ENCODE data around the gene PACSIN2.

PACSIN2 gene

DNA sequence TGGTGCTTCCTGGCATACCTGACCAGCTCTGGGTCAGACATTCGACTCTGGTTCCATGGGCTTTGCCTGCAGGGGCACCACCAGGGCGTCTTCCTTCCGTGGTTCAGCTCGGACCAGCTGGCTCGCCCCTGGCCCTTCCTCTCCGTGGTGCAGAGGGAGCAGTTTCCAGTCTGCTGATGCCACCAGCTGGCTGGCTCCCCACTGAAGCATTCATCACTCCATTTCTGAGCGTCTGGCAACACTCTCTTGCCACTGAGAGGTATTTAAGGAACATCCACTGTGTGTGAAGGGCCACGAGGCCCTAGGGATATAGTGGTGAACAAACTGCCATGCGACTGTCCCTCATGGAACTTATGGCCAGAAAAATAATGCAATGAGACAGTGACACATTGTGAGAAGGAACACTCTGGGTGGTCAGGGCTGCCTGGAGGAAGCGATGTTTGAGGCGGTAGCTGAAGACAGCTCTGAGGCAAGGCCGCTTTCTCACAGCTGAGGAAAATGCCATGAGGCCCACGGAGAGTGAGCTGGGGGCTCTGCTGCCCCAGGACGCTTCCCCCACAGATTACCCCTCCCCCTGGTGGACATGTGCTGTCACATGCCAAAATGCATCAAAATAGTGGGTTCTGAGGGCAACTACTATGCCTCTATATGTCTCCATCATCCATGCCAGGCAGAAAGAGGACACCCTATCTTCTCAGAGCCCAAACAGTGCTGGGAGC, 113.0 kb downstream of the PACSIN2 start:
- DNase-seq: no peak

GRCh38 chr22:42897960-42898359, 117.0 kb downstream of the PACSIN2 start:
- DNase-seq: no peak

DNA sequence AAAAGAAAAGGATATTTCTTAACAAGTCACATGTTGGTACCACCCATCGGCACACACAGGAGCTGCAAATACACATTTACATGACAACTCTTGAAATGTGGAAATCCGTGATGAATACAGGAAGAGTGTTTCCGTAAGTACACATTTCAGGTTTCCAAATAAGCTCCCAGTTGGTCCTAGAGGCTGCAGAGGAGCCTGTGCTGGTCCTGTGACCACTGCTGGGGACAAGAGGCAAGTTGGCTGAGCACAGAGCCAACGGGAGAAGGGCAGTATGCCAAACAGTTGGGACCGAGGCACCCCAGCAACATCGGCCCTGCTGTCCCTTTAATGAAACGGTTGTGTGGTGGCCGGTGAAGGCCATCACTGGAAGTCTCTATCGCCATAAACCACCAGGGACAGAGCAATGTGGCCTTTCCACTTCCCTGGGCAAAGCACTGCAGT, 119.4 kb downstream of the PACSIN2 start:
- no peak for DNase-seq

DNA sequence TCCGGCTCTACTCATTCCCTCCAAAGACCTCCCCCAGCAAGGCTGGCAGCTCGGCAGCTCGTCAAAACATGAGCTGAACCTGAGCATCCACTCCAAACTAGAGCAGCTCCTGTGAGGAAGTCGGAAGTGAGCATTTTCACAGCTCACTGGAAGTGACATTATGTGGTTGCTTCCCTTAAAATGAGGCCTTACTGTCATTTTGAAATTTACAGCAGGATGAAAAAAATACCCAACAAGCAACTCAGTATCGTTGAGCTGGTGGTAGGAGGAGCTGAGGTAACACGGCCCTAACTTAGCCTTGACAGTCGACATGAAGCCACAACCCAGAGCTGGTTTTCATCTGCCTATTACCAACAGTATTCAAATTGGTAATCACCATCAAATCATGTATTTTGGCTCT, 119.9 kb downstream of the PACSIN2 start:
- no peak for DNase-seq

DNA sequence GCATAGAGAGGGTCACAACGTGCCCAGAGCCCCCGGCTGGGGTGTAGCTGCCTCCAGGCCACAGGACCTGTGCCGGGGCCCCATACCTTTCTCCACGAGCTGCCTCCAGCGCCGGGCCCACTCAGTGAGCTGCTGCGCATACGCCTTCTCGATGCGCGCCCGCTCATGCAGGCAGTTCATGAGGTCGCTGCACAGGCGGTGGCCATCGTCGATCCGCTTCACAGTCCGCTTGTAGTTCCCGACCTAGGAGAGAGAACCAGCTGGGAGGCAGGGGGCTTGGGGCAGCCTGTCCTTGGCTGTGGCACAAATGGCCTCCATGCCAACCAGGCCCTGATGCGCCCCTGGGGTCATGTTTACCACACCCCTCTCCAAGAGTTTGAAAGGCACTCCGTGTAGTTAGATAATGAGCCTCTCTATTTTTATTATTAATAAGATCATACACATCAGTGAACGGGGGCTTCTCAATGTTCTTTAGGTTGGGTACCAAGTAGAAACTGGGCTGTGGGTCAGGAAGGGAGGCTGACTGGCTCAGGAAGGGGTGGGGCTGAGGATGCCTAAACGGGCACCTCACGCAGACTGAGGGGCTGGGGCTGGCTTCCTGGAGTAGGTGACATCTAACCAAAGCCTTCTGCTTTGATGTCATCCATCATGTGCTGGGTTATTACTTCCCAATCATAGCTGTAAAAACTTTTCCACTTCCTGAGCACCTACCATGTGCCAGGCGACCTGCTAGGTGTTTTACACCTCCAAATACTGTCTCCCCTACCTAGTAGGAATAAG, 121.4 kb downstream of the PACSIN2 start:
- no peak for DNase-seq

DNA sequence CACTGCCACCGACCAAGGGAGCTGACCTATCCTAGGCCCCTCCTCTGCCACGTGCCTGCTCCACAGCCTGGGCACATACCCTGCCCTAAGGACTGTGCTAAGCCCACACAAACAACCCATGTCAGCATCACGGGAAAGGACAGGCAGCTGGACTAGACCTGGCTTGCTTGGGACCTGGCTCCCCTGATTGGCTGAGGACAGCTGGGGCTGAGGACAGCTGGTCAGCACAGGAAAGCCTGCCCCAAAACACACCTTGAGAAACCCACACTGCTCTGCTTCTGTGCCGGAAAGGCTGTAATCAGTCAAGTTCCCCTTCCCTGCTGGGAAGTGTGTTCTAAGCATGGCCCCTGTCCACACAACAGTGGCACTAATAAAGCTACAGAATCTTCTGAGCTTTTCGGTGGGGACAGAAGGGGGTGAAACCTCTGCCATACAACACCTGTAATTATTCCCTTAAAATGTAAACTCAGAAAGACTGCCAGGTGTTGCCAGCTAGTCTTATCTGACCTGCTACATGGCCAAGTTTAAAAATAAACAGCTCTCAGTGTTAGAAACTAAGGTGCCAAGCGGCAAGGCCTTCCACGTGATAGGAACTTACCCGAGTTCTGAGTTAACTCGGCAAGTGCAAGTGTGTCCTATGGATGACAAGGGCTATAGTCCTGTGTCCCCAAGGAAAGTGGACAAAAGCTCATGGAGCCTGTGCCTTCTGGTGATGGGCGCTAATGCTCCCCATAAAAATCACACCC, 122.2 kb downstream of the PACSIN2 start:
- DNase-seq: no peak

DNA sequence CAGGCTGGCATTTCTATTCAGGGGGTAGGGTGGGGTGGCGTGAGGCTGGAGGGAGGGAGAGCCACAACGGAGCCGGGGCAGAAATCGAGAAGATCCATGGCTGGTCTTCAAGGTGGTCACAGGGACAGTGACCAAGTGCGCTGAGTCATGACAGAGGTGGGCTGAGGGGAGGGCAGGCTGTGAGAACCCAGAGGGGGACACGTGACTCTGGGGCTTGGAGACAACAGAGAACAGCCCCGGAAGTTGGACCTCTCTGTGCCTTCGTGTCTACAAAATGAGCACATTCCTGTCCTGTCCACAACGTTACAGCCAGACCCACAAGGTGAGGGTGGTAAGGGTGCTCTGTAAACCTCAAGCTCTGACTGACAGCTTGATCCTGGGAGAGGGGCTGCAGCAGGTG, 122.8 kb downstream of the PACSIN2 start:
- DNase-seq: no peak

- no peak for DNase-seq
These were observed 123.3 kb downstream of the PACSIN2 start for GRCh38 chr22:42891696-42892095.

- DNase-seq: no peak
These were observed 123.9 kb downstream of the PACSIN2 start for GRCh38 chr22:42891008-42891407.

- DNase-seq: no peak
These were observed 125.6 kb downstream of the PACSIN2 start for GRCh38 chr22:42889304-42889703.

- DNase-seq: no peak
These were observed 127.1 kb downstream of the PACSIN2 start for GRCh38 chr22:42887523-42888507.

DNA sequence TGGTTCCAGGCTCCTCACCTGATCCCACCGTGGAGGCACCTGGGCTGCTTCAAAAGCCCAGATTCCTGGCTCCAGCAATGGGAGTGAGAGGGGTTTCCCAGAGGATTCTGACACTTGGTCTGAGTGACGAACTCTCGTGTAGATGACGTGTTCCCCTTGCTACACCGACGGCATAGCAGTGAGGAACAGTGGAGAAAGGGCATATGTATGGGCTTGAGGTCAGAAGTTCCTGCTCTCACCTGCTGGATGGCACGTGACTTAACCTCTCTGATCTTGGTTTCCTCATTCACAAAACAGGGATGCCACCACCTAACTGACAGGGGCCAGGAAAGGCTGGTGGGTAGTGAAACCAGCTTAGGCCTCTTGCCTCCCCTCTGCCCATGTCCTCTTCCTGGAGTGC, 127.8 kb downstream of the PACSIN2 start:
- no peak for DNase-seq

- DNase-seq: no peak
These were observed 129.5 kb downstream of the PACSIN2 start for GRCh38 chr22:42885446-42885845.

GRCh38 chr22:42884616-42885375, 130.2 kb downstream of the PACSIN2 start:
- DNase-seq: no peak

- DNase-seq: no peak
These were observed 131.0 kb downstream of the PACSIN2 start for GRCh38 chr22:42883970-42884369.

DNA sequence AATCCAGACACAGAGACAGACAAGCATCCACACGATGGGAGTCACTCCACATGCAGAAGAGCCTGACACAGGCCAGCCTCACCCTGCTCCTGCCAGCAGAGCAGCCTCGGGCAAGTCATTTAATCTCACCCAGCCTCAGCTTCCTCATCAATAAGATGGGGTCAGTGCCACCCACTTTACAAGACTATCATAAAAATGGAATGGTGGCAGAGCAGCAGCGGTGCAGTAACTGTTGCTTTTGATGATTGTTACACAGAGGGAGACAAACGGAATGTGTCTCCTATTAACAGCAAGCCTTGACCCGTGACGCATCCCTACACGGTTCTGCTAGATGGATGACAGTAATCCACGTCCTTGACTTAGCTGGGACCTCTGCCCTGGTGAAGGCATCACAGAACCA, 131.8 kb downstream of the PACSIN2 start:
- no peak for DNase-seq

DNA sequence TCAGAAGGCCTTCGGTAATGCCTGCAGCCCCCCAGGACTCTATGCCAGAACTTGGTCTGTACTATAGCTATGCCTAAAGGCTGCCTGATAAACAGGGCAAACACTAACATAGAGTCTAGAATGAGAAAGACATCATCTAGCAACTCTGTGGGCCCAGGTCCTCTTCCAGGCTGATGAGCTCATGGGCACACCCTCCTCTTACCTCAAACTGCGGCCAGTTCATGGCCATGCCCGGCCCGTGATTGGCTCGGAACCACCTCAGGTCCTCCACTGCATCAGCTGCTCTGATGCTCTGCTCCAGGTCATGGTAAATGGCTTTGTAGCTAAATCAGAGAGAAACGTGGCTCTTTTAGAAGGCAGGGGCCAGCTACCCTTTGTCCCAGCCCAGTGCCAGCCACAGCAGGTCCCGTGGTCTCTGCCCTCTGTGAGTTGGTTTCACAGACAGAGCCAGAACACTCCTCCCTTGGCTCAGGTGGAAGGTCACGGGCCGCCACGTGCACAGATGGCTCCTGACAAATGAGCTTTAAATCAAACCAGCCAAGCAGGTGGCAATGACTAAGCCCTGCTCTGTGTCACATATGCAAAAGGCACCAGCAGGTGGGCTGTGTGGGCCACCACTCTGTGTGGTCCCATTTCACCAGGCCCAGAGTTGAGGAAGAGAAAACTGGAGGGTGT, 132.8 kb downstream of the PACSIN2 start:
- DNase-seq: no peak

DNA sequence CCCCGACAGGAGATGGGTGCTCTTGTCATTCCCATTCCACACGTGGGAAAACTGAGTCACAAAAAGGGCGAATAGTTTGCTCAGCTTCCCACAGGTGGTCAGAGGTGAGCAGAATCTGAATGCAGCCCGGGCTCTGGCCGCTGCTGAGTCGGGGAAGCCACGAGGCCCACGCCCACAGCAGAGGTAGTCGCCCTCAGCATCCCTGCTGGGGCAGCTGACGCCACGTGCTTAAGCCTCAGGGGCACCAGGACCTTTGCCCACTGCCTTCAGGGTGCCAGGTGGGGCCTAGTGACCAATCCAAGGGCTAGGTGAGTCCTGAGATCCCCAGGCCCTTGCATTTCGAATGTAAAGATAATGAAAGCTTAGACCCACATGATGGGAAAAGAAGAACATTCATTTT, 133.7 kb downstream of the PACSIN2 start:
- DNase-seq: no peak

GRCh38 chr22:42880815-42881214, 134.1 kb downstream of the PACSIN2 start:
- DNase-seq: no peak

- DNase-seq: no peak
These were observed 135.5 kb downstream of the PACSIN2 start for GRCh38 chr22:42879371-42880021.

Measured in activated naive CD4-positive, alpha-beta T cell treated with Interleukin-2 at 50 U/mL for 16 hours (primary cell).